ENCODE data around the gene RNLS. TPM values are rescaled to one million over a fixed set of nuclear protein-coding genes. Genes with fewer than 3 reads are reported as not detected.

RNLS gene
- total RNA-seq, 1 donor from 2014 or later: 24.7 TPM

DNA sequence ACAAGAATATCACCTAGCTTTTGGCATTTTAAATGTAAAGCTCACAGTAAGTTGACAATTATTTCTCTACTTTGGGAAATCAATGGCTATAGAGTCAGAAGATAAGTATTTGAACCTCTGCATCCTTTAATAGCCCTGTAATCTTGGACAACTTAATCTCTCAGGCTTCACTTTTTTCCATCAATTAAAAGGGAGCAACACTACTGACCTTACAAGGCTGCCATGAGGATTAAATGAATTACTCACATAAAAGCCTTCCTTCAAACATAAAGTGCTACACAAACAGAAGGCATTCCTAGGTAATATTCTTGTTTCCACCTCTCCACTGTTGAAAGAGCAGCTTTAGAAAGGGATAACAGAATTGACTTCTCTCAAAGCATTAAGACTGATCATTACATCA is 266.0 kb downstream of the RNLS start:
- no peak for DNase-seq (ENCODE audit: low read depth)
- H3K4me3 ChIP-seq (ENCODE audit: low read depth, low read length): no peak overlapping the region
- H3K36me3 ChIP-seq (ENCODE audit: control insufficient read depth, insufficient read depth, low read length): no peaks in the 10 kb centered on the region
- TF ChIP-seq, protein P1, sequence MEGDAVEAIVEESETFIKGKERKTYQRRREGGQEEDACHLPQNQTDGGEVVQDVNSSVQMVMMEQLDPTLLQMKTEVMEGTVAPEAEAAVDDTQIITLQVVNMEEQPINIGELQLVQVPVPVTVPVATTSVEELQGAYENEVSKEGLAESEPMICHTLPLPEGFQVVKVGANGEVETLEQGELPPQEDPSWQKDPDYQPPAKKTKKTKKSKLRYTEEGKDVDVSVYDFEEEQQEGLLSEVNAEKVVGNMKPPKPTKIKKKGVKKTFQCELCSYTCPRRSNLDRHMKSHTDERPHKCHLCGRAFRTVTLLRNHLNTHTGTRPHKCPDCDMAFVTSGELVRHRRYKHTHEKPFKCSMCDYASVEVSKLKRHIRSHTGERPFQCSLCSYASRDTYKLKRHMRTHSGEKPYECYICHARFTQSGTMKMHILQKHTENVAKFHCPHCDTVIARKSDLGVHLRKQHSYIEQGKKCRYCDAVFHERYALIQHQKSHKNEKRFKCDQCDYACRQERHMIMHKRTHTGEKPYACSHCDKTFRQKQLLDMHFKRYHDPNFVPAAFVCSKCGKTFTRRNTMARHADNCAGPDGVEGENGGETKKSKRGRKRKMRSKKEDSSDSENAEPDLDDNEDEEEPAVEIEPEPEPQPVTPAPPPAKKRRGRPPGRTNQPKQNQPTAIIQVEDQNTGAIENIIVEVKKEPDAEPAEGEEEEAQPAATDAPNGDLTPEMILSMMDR (IDR thresholded peaks at IDR 0.05; ENCODE audit: insufficient read depth, low read length, poor library complexity, severe bottlenecking): no peak
- H3K27me3 ChIP-seq (ENCODE audit: control insufficient read depth, insufficient read depth, low read length): no peaks in the 10 kb centered on the region

DNA sequence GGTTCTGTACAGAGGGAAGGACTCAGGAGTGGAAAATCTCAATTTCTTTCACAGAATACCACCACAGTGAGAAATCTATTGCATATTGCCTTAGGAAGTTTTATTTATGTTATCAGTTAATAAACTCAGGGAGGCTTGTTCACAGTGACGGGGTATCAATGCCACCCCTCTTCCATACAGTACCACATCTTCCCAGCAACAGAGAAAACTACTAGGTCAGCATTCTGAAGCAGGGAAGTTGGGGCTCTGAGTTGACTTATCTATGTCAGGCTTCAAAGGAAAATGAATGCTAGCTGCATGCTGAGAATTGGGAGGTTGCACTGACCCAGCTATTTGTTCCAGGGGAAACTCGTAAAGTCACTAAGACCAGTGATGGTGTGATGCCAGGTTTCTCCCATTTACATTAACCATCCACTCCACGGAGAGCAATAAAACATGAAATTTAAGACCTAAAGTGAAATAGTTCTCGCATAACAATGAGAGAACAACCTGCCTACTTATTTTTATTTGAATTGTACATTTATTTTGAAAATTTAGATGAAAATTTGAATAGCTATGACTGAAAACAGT is 266.7 kb downstream of the RNLS start:
- Histone ChIP-seq H3K4me3 (ENCODE audit: low read depth, low read length) (no peak overlapping the region), H3K36me3 (ENCODE audit: control insufficient read depth, insufficient read depth, low read length) (no peaks in the 10 kb centered on the region), H3K27me3 (ENCODE audit: control insufficient read depth, insufficient read depth, low read length) (no peaks in the 10 kb centered on the region)
- TF ChIP-seq, protein P1 (IDR thresholded peaks at IDR 0.05; ENCODE audit: insufficient read depth, low read length, poor library complexity, severe bottlenecking): no peak
- DNase-seq (ENCODE audit: low read depth): no peak

DNA sequence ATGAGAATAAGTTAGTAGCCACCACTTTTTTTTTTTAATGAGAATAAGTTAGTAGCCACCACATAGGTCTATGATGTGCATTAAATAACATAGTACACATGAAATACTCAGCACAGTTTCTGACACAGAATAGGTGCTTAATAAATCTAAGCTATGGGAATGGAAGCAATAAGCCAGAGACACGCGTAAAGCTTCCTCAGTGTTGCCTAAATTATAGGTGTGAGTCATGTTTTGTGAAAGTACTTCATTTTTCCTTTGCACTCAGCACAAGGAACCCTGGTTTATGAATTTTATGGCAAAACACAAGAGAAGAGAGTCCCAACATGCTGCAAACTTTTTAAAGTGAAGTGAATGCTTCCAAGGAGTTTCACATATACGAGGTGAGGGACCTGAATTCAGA is 267.4 kb downstream of the RNLS start:
- Histone ChIP-seq H3K27me3 (ENCODE audit: control insufficient read depth, insufficient read depth, low read length) (no peaks in the 10 kb centered on the region), H3K4me3 (ENCODE audit: low read depth, low read length) (no peak overlapping the region), H3K36me3 (ENCODE audit: control insufficient read depth, insufficient read depth, low read length) (no peaks in the 10 kb centered on the region)
- TF ChIP-seq, protein P1 (IDR thresholded peaks at IDR 0.05; ENCODE audit: insufficient read depth, low read length, poor library complexity, severe bottlenecking): no peak
- DNase-seq (ENCODE audit: low read depth): no peak

DNA sequence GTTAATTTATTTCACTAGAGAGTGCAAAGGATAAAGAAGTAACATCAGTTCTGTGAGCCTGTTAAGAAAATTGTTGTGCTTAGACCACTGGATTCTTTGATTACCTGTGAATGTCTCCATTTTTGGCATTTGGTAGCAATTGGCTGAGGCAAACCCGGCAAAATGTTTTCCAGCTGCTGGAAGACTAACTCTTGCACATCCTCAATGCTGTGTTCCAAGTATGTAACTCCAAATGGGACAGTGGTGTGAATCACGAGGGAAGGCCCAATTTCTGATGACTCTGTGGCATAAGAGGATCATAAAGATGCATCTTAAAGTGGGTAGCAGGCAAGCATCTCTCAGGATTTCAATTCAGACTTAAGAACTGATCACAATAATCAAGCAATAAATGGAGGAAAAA is 268.8 kb downstream of the RNLS start:
- Histone ChIP-seq H3K36me3 (ENCODE audit: control insufficient read depth, insufficient read depth, low read length) (no peaks in the 10 kb centered on the region), H3K27me3 (ENCODE audit: control insufficient read depth, insufficient read depth, low read length) (no peaks in the 10 kb centered on the region), H3K4me3 (ENCODE audit: low read depth, low read length) (no peak overlapping the region)
- TF ChIP-seq, protein P1 (IDR thresholded peaks at IDR 0.05; ENCODE audit: insufficient read depth, low read length, poor library complexity, severe bottlenecking): no peak
- no peak for DNase-seq (ENCODE audit: low read depth)

DNA sequence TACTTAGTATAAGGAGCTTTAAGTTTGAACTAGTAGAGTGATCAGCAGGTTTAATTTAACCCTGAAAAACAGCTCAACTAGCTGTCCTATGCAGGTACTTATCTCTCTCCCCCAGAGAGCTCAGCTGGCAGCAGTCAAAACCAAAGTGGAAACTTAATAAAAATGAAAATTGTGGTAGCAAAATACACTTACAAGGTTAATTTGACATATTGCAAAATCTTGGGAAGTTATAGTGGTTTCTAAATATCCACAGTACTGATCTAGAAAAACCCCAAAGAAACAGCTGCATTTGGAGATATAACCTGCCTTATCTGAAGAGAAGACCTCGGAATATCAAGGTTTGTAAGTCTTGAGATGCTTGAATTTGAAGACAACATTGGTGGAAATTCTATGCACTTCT is 269.2 kb downstream of the RNLS start:
- TF ChIP-seq, protein P1 (IDR thresholded peaks at IDR 0.05; ENCODE audit: insufficient read depth, low read length, poor library complexity, severe bottlenecking): no peak
- Histone ChIP-seq H3K27me3 (ENCODE audit: control insufficient read depth, insufficient read depth, low read length) (no peaks in the 10 kb centered on the region), H3K4me3 (ENCODE audit: low read depth, low read length) (no peak overlapping the region), H3K36me3 (ENCODE audit: control insufficient read depth, insufficient read depth, low read length) (no peaks in the 10 kb centered on the region)
- DNase-seq (ENCODE audit: low read depth): no peak

DNA sequence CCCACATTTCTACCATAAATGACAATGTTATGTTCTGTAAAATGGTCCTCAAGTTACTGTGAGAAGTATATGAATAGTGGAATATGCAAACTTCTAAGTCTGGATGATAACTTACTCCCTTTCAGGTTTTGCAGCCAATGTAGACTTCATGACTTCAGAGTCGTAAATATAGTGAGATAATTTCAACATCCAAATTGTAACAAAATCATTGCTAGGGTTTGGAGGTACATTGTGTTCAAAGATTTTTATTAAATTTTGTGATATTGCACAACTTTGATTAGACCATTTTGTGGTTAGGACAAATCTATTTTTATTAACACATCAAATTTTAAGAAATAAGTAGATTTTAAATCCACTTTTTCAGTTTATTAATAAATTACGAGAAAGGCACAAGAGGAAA is 270.3 kb downstream of the RNLS start:
- no peak overlapping the region for H3K4me3 ChIP-seq (ENCODE audit: low read depth, low read length)
- no peak for DNase-seq (ENCODE audit: low read depth)
- no peaks in the 10 kb centered on the region for H3K36me3 ChIP-seq (ENCODE audit: control insufficient read depth, insufficient read depth, low read length)
- TF ChIP-seq, protein P1 (IDR thresholded peaks at IDR 0.05; ENCODE audit: insufficient read depth, low read length, poor library complexity, severe bottlenecking): no peak
- H3K27me3 ChIP-seq (ENCODE audit: control insufficient read depth, insufficient read depth, low read length): no peaks in the 10 kb centered on the region
